HG02938 (cell line): Measurements from ENCODE around the gene NTF3.
"Not testable (repeated sequence)": the region's sequence is repeated elsewhere in the genome, so short reads cannot be mapped to it uniquely, and the experiment has no call there.

Experiments used
- ATAC-seq: cut with Tn5 transposase; IDR thresholded peaks from one replicate; pipeline ENCODE4 v1.9.1; 2021; ENCODE audit warnings: mild to moderate bottlenecking, moderate library complexity; ENCODE audit not compliant: unreplicated experiment

The NTF3 gene

DNA sequence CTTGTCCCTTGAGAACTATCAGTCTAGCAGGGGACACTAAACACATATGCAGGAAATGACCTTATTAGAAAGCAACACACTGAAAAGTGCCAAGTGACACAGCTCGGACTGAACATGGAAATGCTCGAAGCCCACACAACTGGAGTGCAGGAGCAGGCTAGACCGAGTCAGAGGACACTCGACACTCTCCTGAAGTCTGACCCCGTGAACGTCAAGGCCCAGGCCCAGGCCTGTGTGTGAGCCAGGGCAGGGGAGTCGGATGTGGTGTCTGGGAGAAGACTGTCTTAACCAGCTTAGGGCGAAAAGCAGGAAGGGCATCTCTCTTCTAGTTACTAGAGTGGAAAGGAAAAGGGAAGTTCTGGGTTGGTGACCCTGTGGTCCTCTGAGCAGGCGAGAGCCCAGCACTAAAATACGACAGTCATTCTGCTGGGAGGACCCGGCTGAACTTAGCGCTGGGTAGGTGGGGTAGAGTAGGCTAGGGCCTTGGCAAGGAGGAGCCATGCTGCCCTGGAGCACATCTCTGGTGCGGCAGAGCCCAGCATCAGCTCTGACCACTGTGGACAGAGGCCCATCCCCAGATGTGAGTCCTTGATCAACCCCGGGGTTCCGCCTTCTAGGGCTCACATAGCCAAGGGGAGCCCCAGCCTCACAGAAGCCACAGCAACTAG lies 93.0 kb downstream of the NTF3 start:
- no peak for ATAC-seq

DNA sequence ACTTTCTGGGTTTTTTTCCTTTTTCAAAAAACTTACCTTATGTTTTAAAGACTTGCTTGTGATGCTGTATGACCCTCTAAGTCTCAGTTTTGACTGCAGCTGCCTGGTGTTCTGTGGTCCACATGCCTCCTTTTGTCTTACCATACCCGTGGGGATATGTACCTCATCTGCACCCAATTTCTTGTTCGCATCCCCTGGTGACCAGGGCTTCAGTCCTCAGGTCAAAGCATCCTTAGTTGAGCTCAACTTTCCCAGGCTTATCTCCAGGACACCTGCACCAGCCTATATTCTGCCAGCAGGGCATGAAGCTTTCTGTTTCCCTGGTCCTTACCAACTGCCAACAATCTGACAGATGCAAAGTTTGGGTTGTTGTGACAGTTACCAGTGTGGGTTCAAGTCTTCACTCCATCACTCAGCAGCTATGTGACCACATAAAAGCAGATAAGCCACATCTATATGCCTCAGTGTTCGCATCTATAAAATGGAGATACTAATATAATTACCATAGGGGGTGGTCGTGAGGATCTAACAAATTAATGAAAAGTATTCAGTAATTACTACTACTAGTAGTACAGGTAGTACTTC lies 94.0 kb downstream of the NTF3 start:
- no peak for ATAC-seq

DNA sequence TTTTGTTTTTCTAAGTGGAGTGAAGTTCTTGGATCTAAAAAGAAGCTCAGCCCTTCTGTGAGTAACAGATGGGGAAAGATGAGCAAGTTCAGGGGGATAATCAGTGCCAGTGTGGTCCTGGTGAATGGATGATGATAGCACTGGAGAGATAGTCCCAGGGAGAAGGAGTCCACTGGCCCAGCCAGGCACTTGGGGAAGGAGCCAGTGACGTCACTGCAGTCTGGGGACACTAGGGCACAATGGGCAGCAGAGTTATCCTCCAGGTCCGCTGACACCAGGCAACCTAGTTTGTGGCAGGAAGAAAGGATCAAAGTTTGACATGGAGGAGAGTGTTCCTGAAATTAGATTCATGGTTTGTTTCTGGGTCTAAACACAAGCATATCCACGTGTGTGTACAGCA lies 101.5 kb downstream of the NTF3 start:
- ATAC-seq = no peak

DNA sequence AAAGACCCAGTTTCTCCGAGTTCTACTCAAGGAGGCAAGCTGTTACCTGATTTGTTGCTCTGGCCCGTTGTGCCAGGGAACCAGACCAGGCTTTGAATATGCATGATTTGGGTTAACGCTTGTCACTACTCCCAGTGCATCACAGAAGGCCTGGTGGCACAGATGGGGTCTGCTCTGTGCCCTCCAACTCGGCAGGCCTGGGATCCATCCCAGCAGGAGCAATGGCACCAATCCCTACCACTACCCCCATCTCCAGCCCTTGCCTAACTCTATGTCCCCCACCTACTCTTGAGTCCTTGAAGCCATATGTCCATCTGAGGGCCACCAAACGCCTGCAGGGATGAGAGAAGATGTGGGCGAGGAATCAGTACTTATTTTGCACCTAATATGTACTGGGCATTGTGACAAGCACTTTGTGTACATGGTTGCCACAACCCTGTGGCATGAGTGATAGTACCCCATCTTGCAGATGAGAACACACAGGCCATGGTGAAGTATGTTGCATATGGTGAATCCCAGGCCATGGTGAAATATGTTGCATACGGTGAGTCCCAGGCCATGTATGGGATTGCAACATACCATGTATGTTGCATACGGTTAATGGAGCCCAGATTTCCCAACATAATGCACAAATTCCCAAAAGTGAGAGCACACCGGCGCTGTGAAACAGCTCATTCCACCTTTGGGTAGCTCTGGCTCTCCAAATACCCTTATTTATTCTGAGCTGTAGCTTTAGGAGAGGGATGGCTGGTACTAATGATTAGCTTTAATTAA lies 102.7 kb downstream of the NTF3 start:
- ATAC-seq = no peak

DNA sequence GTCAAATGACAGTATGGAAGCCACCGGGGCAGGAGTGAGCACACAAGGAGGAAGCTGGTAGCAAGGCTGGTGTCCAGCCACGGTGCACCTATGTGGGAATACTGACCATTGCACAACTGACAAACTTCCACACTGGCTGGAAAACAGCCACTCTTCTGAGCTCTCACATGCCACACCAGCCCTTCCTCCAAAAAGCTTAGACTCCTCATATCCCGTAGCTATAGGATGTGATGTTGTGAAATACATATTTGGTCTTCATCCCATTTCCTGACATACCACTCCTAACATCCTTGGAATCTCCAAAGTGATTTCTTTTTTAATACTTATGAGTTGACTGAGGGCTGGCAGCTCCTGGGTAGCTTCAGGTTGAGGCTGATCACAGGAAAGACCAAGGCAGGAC lies 103.6 kb downstream of the NTF3 start:
- no peak for ATAC-seq

DNA sequence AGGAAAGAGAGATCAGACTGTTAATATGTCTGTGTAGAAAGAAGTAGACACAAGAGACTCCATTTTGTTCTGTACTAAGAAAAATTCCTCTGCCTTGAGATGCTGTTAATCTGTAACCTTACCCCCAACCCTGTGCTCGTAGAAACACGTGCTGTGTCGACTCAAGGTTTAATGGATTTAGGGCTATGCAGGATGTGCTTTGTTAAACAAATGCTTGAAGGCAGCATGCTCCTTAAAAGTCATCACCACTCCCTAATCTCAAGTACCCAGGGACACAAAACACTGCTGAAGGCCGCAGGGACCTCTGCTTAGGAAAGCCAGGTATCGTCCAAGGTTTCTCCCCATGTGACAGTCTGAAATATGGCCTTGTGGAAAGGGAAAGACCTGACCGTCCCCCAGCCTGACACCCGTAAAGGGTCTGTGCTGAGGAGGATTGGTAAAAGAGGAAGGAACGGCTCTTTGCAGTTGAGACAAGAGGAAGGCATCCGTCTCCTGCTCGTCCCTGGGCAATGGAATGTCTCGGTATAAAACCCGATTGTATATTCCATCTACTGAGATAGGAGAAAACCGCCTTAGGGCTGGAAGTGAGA lies 105.2 kb downstream of the NTF3 start:
- not testable (repeated sequence) for ATAC-seq

DNA sequence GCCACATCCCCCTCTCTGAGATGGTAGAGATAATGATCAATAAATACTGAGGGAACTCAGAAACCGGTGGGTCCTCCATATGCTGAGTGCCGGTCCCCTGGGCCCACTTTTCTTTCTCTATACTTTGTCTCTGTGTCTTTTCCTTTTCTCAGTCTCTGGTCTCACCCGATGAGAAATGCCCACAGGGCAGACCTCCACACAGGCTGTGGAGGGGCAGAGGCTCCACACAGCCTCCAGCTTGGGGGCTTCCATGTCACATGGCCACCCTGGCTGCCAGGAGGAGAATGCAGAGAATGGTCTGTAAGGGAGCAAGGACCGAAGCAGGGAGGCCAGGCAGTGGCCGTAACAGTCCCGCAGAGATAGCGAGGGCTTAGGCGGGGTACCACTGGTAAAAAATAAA lies 105.9 kb downstream of the NTF3 start:
- no peak for ATAC-seq
